Stimulated activated CD4-positive, alpha-beta T cell treated with anti-CD3 and anti-CD28 coated beads, TNF-alpha, amount 100 ng/mL, for 24 hours (primary cell): ENCODE data around the gene XYLT1.

Experiments
- DNase-seq, 3 experiments: peaks; one replicate each; pipeline ENCODE4 v3.0.0-alpha.2; 2020; ENCODE audit warnings: low read depth in 3 of 3

Gene XYLT1

GRCh38 chr16:17145029-17145428 is 325.7 kb downstream of the XYLT1 start:
- no peak for DNase-seq

- DNase-seq = no peak
Measured at GRCh38 chr16:17144431-17144830, 326.3 kb downstream of the XYLT1 start.

- no peak for DNase-seq
Measured at GRCh38 chr16:17143546-17144419, 327.0 kb downstream of the XYLT1 start.

GRCh38 chr16:17138801-17139200 is 332.0 kb downstream of the XYLT1 start:
- no peak for DNase-seq

GRCh38 chr16:17135439-17135838 is 335.3 kb downstream of the XYLT1 start:
- DNase-seq = no peak

- no peak for DNase-seq
Measured at GRCh38 chr16:17134586-17134985, 336.2 kb downstream of the XYLT1 start.

- DNase-seq = no peak
Measured at GRCh38 chr16:17133851-17134250, 336.9 kb downstream of the XYLT1 start.

GRCh38 chr16:17131351-17131750 is 339.4 kb downstream of the XYLT1 start:
- no peak for DNase-seq

GRCh38 chr16:17130733-17131132 is 340.0 kb downstream of the XYLT1 start:
- no peak for DNase-seq

GRCh38 chr16:17129971-17130370 is 340.8 kb downstream of the XYLT1 start:
- no peak for DNase-seq

- DNase-seq = no peak
Measured at GRCh38 chr16:17128791-17129190, 342.0 kb downstream of the XYLT1 start.

GRCh38 chr16:17126156-17126555 is 344.6 kb downstream of the XYLT1 start:
- no peak for DNase-seq

GRCh38 chr16:17125671-17126070 is 345.1 kb downstream of the XYLT1 start:
- no peak for DNase-seq

GRCh38 chr16:17117906-17118577 is 352.7 kb downstream of the XYLT1 start:
- no peak for DNase-seq

GRCh38 chr16:17116595-17117322 is 354.0 kb downstream of the XYLT1 start:
- no peak for DNase-seq

GRCh38 chr16:17109413-17109812 is 361.3 kb downstream of the XYLT1 start:
- no peak for DNase-seq

GRCh38 chr16:17108596-17108995 is 362.2 kb downstream of the XYLT1 start:
- no peak for DNase-seq

- DNase-seq = no peak
Measured at GRCh38 chr16:17107450-17107849, 363.3 kb downstream of the XYLT1 start.

GRCh38 chr16:17106243-17106791 is 364.4 kb downstream of the XYLT1 start:
- DNase-seq = no peak

- no peak for DNase-seq
Measured at GRCh38 chr16:17105239-17105797, 365.4 kb downstream of the XYLT1 start.

- DNase-seq = no peak
Measured at GRCh38 chr16:17104654-17105053, 366.1 kb downstream of the XYLT1 start.

GRCh38 chr16:17103216-17103615 is 367.5 kb downstream of the XYLT1 start:
- DNase-seq = no peak
